Caco-2 (cell line): ENCODE results near the gene CKAP2L. TPM values are rescaled to one million over a fixed set of nuclear protein-coding genes. Genes with fewer than 3 reads are reported as not detected.

Experiments
- BruUV-seq: library from RNA; stranded (reverse); fragments of 400-500 nt; replicated peaks from 2 replicates; lab custom pipeline; 2021; lab: Mats Ljungman, UMichigan
- CTCF ChIA-PET: fragments of 300-600 bp; sonication (Branson Sonifier 250); formaldehyde crosslinking; loops from one replicate; lab custom pipeline; 2022; ENCODE audit warnings: antibody characterized with exemption; lab: Charles Lee
- POLR2A ChIA-PET: fragments of 300-600 bp; sonication (Branson Sonifier 250); formaldehyde crosslinking; loops from one replicate; lab custom pipeline; 2022; ENCODE audit warnings: antibody characterized with exemption; lab: Charles Lee
- DNase-seq, 2 experiments: peaks; one replicate each; pipeline versions ENCODE4 v3.0.0 to v3.0.0-alpha.2; 2020 to 2022
- H3K27me3 ChIP-seq: replicated peaks from 2 replicates; pipeline ENCODE4 v1.6.0; 2011; ENCODE audit warnings: low read length; ENCODE audit not compliant: control insufficient read depth, insufficient read depth
- H3K36me3 ChIP-seq: 2 replicates; pipeline ENCODE4 v1.5.1; 2011; ENCODE audit warnings: low read length; ENCODE audit not compliant: control insufficient read depth, insufficient read depth
- H3K4me1 ChIP-seq: fragments of 250-450 bp; sonication (Bioruptor Pico); 2 replicates; pipeline ENCODE4 v1.5.1; 2020; ENCODE audit warnings: mild to moderate bottlenecking
- H3K4me3 ChIP-seq: 2 replicates; pipeline ENCODE4 v1.5.1; 2011; ENCODE audit warnings: low read depth, mild to moderate bottlenecking, control low read depth, low read length
- H3K9me3 ChIP-seq: fragments of 250-450 bp; sonication (Bioruptor Pico); 2 replicates; pipeline ENCODE4 v1.5.1; 2020; ENCODE audit warnings: mild to moderate bottlenecking, moderate library complexity
- H3K27ac Mint-ChIP-seq: one replicate; pipeline ENCODE4 v1.8.0; 2022; ENCODE audit warnings: mixed read lengths; ENCODE audit not compliant: unreplicated experiment
- H3K27me3 Mint-ChIP-seq: one replicate; pipeline ENCODE4 v1.8.0; 2022; ENCODE audit warnings: mixed read lengths; ENCODE audit not compliant: insufficient read depth, unreplicated experiment
- H3K36me3 Mint-ChIP-seq: one replicate; pipeline ENCODE4 v1.8.0; 2022; ENCODE audit warnings: mild to moderate bottlenecking, mixed read lengths; ENCODE audit not compliant: insufficient read depth, unreplicated experiment
- H3K4me1 Mint-ChIP-seq: one replicate; pipeline ENCODE4 v1.8.0; 2022; ENCODE audit warnings: low read depth, mixed read lengths; ENCODE audit not compliant: unreplicated experiment
- H3K4me3 Mint-ChIP-seq: one replicate; pipeline ENCODE4 v1.8.0; 2022; ENCODE audit warnings: mild to moderate bottlenecking, moderate library complexity, mixed read lengths; ENCODE audit not compliant: unreplicated experiment
- H3K9me3 Mint-ChIP-seq: one replicate; pipeline ENCODE4 v1.8.0; 2022; ENCODE audit warnings: mixed read lengths; ENCODE audit not compliant: unreplicated experiment
- intact Hi-C: fragments of 100-400 bp; cut with micrococcal nuclease; formaldehyde crosslinking; loops from one replicate; pipeline ENCODE4 v1.10.0; 2022; ENCODE audit not compliant: unreplicated experiment
- total RNA-seq: library from RNA; stranded (reverse); gene quantifications from 2 replicates; pipeline ENCODE4 v1.2.3, GENCODE V29; 2022
- TF ChIP-seq, protein P1 (sequence below), 2 experiments: fragments of 200-600 bp in 1 of 2; IDR thresholded peaks; 1 replicate in 1 of 2; 2 replicates in 1 of 2; pipeline versions ENCODE4 v1.5.1 to v1.8.0; 2011 to 2022; ENCODE audit warnings: antibody characterized with exemption in 1 of 2, control low read depth in 1 of 2, inconsistent platforms in 1 of 2, low read depth in 1 of 2, low read length in 1 of 2, mild to moderate bottlenecking in 1 of 2, moderate library complexity in 1 of 2; ENCODE audit not compliant: insufficient read depth in 1 of 2, severe bottlenecking in 1 of 2, unreplicated experiment in 1 of 2

The CKAP2L gene
- total RNA-seq, 1 experiment from 2014 or later: 20.7 TPM

DNA sequence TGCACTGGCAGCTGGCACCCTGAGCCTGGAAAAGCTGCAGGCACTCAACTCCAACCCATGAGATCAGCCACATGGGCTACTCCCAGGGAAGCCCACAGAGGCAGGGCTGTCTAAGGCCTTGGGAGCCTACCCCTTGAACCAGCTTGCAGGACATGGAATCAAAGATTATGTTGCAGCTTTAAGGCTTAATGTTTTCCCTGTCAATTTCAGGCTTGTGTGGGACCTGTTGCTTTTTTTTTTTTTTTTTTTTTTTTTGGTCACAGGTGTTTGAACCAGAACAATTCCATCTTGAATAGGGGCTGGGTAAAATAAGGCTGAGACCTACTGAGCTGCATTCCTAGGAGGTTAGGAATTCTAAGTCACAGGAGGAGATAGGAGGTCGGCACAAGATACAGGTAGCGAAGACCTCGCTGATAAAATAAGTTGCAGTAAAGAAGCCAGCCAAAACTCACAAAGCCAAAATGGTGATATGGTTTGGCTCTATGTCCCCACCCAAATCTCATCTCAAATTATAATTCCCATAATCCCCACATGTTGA is 27.4 kb upstream of the CKAP2L start:
- H3K4me3 Mint-ChIP-seq: no peak overlapping the region
- no peak overlapping the region for H3K27ac Mint-ChIP-seq
- ChIA-PET CTCF (no interaction called here), POLR2A (no interaction called here)
- intact Hi-C loops: no loop called here
- Histone ChIP-seq H3K27me3 (no peaks in the 10 kb centered on the region), H3K36me3 (no peaks in the 10 kb centered on the region), H3K4me1 (peaks cover 31% of the 10 kb centered on the region), H3K9me3 (no peaks in the 10 kb centered on the region), H3K4me3 (no peak overlapping the region)
- H3K9me3 Mint-ChIP-seq: peaks cover 28% of the 10 kb centered on the region
- peaks cover 32% of the 10 kb centered on the region for H3K4me1 Mint-ChIP-seq
- TF ChIP-seq, protein P1, sequence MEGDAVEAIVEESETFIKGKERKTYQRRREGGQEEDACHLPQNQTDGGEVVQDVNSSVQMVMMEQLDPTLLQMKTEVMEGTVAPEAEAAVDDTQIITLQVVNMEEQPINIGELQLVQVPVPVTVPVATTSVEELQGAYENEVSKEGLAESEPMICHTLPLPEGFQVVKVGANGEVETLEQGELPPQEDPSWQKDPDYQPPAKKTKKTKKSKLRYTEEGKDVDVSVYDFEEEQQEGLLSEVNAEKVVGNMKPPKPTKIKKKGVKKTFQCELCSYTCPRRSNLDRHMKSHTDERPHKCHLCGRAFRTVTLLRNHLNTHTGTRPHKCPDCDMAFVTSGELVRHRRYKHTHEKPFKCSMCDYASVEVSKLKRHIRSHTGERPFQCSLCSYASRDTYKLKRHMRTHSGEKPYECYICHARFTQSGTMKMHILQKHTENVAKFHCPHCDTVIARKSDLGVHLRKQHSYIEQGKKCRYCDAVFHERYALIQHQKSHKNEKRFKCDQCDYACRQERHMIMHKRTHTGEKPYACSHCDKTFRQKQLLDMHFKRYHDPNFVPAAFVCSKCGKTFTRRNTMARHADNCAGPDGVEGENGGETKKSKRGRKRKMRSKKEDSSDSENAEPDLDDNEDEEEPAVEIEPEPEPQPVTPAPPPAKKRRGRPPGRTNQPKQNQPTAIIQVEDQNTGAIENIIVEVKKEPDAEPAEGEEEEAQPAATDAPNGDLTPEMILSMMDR (IDR thresholded peaks at IDR 0.05; ENCODE audit: insufficient read depth in 1 of 2, low read depth in 1 of 2, low read length in 1 of 2, severe bottlenecking in 1 of 2, unreplicated experiment in 1 of 2): no peak
- BruUV-seq: no TSS peak
- no peaks in the 10 kb centered on the region for H3K27me3 Mint-ChIP-seq
- H3K36me3 Mint-ChIP-seq: no peaks in the 10 kb centered on the region
- DNase-seq: no peak

DNA sequence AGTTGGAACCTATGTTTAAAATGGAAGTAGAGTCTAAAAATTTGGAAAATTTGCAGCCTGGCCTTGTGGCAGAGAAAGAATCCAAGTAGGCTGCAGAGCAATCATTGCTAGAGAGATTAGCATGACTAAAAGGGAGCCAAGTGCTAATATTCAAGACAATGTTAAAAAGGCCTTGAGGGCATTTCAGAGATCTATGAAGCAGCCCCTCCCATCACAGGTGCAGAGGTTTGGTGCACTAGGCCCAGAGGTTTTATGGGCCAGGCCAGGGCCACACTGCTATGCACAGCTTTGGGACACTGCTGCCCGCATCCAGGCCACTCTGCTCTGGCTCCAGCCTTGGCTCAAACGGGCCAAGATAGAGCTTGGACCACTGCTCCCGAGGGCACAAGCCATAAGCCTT is 26.6 kb upstream of the CKAP2L start:
- Mint-ChIP-seq H3K4me1 (peaks cover 31% of the 10 kb centered on the region), H3K27me3 (no peaks in the 10 kb centered on the region), H3K4me3 (no peak overlapping the region), H3K27ac (no peak overlapping the region), H3K9me3 (peaks cover 28% of the 10 kb centered on the region), H3K36me3 (no peaks in the 10 kb centered on the region)
- BruUV-seq: no TSS peak
- Histone ChIP-seq H3K4me3 (no peak overlapping the region), H3K27me3 (no peaks in the 10 kb centered on the region), H3K4me1 (peaks cover 31% of the 10 kb centered on the region), H3K36me3 (no peaks in the 10 kb centered on the region), H3K9me3 (no peaks in the 10 kb centered on the region)
- TF ChIP-seq, protein P1 (IDR thresholded peaks at IDR 0.05; ENCODE audit: insufficient read depth in 1 of 2, low read depth in 1 of 2, low read length in 1 of 2, severe bottlenecking in 1 of 2, unreplicated experiment in 1 of 2): no peak
- ChIA-PET POLR2A (no interaction called here), CTCF (interaction anchor here (0.6 kb wide), 1 partner anchor 190 kb away, joined by 3 read pairs; no protein-coding TSS in a partner anchor)
- intact Hi-C loops: no loop called here
- DNase-seq: no peak

DNA sequence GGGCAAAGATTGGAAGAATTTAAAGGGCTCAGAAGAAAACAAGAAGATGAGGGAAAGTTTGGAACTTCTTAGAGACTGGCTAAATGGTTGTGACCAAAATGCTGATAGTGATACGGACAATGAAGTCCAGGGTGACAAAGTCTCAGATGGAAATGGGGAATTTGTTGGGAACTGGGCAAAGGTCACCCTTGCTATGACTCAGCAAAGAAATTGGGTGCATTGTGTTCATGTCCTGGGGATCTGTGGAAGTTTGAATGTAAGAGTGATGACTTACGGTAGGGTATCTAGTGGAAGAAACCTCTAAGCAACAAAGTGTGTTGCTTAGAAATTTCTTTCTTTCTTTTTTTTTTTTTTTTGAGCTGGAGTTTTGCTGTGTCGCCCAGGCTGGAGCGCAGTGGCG is 25.9 kb upstream of the CKAP2L start:
- Histone ChIP-seq H3K4me3 (no peak overlapping the region), H3K9me3 (no peaks in the 10 kb centered on the region), H3K27me3 (no peaks in the 10 kb centered on the region), H3K4me1 (peaks cover 26% of the 10 kb centered on the region), H3K36me3 (no peaks in the 10 kb centered on the region)
- Mint-ChIP-seq H3K4me1 (peaks cover 25% of the 10 kb centered on the region), H3K36me3 (no peaks in the 10 kb centered on the region), H3K27ac (peak overlapping the region; percentile 10), H3K9me3 (peaks cover 28% of the 10 kb centered on the region), H3K27me3 (no peaks in the 10 kb centered on the region), H3K4me3 (no peak overlapping the region)
- CTCF ChIA-PET: interaction anchor here (0.6 kb wide), 1 partner anchor 190 kb away, joined by 3 read pairs; no protein-coding TSS in a partner anchor
- BruUV-seq: no TSS peak
- TF ChIP-seq, protein P1 (IDR thresholded peaks at IDR 0.05; ENCODE audit: insufficient read depth in 1 of 2, low read depth in 1 of 2, low read length in 1 of 2, severe bottlenecking in 1 of 2, unreplicated experiment in 1 of 2): no peak
- intact Hi-C loops: no loop called here
- POLR2A ChIA-PET: no interaction called here
- no peak for DNase-seq
